ENCODE results near the gene LRRC75A.
"Not testable (repeated sequence)": the region's sequence is repeated elsewhere in the genome, so short reads cannot be mapped to it uniquely, and the experiment has no call there.

LRRC75A gene

GRCh38 chr17:16447676-16448075 lies 44.3 kb downstream of the LRRC75A start:
- DNase-seq: no peak

- DNase-seq: no peak
Measured at GRCh38 chr17:16446338-16446983, 45.5 kb downstream of the LRRC75A start.

DNA sequence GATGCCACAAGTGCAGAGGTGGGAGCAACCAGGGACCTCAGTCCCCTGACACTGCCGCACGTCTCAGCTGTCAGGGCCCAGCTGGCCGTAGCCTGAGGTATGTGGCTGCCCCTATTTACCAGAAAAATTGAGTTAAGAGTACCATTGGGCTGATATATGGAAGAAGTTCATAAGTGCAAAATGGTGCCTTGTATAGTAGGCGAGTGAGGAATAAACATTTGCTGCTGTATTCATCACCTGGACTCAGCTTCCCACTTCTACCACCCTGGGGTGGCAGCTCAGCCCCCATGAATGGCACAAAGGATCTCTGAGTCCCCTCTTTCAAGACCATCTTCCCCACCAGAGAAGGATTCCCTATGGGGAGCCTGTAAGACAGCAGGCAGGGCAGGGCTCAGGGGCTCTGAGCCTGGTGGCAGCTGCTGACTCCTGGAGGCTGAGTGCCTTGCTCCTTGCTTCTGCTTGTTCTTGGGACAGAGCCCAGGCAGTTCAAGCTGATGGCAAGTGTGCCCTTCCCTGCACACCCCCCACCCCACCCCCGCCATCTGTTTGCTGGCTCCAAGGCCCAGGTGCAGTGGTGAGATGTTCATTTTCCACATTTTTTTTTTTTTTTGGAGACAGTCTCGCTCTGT lies 47.6 kb downstream of the LRRC75A start:
- no peak for DNase-seq

DNA sequence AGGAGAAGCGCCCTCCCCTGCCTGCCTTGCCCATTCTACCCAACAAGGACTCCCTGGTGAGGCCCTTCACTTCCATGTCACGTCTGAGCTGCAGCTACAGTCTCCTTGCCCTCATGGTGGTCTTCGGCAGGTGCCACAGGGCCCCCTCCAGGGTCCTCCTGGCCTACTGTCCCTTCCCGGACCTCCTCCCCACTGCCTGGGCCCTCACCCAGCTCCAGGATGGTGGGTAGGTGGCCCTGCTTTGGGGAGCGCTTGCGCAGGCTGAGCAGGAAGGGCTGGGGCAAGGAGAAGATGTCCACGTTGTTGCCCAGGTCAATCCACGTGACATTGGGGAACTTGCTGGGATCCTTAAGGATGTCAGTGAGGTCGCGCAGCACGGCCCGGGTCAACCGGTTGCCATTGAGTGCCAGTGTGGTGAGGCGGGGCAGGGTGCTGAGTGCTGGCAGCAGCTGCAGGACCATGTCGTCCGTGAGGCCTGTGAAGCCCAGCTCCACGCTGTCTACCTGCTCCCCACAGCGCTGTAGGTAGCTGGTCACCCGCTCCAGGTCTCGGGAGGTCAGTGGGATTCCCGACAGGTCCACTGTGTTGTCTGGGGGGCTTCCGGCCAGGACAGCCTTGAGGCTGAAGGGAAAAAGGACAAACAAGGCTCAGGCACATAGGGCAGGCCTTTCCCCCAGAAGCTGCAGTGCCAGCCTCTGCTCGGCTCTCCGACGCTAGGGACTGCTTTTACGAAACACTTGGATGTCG lies 48.3 kb downstream of the LRRC75A start:
- no peak for DNase-seq

- no peak for DNase-seq
Measured at GRCh38 chr17:16442594-16443510, 49.1 kb downstream of the LRRC75A start.

GRCh38 chr17:16442141-16442540 lies 49.9 kb downstream of the LRRC75A start:
- DNase-seq: no peak

GRCh38 chr17:16440901-16441629 lies 50.9 kb downstream of the LRRC75A start:
- DNase-seq: no peak

DNA sequence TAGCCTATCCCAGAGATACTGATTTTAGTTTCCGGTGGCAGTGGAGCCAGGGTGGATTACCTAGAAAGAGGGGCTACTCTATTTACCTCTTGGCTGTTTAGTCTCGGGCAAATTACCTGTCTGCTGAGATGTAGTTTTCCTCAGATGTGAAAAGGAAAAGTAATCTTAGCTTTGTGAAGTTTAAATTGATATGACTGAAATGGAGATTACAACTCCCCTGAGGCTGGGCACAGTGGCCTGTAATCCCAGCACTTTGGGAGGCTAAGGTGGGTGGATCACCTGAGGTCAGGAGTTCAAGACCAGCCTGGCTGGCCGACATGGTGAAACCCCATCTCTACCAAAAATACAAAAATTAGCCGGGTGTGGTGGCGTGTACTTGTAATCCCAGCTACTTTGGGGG lies 51.6 kb downstream of the LRRC75A start:
- DNase-seq: not testable (repeated sequence)

DNA sequence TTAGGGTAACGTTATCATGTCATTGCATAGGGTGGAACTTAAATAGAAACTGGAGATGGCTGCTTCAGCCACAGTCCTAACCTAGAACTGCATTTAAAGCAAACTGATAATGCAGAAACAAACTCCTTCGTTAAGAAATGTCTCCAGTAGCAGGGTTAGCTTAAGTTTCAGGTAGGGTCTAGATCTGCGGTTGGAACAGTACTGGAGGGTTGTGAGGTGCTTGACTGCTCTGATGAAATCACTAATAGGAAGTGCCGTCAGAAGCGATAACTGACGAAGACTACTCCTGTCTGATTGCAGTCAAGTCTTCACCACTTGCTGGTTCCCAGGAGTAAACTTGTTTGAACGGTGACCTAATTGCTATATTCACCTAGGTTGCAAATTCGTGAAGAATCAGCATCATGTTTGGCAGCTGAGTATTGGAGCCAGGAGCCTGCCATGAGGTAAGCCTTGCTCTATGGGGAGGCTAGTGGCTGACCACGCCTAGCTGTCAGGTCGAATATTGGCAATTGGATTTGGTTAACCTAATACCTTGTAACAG lies 52.1 kb downstream of the LRRC75A start:
- no peak for DNase-seq

DNA sequence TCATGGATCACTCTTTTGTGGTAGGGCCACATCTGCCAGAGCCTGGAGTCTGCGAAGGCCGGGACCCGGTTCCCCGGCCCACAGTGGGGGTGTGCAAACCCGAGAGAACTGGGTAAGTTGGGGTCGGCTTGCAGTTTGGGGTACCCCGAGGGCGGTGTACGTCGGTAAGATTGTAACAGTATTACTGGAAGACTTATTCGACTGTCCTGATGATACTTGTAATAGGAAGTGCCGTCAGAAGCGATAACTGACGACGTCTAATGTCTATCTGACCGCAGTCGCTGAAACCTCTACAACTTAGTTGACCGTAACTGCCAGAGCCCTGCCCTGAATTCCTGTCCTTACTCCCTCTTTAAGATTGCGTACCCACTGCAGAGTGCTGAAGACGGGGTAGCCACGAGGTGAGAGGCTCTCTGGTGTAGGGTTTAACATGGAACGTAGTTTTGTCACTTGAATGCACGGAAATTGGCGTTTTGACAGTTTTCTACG lies 52.6 kb downstream of the LRRC75A start:
- DNase-seq: no peak

DNA sequence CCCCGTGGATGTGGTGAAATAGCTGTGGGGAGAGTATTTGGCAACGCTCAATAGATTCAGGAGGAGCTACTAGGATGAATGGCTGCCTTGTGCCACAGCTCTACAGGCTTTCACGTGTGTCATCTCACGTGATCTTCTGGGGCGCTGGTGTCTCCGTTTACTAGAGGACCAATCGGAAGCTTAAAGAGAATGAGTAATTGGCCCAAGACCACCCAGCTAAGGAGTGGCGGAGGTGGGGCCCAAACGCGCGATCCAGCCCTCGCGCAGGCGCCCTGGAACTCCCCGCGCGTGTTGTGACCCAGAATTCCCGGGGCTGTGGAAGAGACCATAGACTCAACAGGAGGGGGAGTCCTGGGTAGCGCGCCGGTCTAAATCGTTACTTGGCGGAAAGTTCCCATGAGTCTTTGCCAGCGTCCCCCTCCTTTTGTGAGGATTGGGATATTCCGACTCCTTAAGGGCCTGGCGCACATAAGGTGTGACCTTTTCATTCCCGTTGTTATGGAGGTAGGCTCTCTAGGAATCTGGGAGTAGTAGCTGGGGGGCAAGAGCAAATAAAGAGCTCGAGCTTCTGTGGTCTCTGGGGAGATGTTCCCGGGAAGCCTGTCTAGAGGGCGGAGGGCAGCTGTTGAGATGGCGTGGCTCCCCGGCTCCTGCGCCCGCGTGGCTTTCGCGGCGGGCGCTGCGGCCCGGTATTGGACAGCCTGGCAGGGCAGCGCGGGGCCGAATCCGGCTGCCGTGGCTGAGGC lies 53.3 kb downstream of the LRRC75A start:
- peak; percentile 99 for DNase-seq

DNA sequence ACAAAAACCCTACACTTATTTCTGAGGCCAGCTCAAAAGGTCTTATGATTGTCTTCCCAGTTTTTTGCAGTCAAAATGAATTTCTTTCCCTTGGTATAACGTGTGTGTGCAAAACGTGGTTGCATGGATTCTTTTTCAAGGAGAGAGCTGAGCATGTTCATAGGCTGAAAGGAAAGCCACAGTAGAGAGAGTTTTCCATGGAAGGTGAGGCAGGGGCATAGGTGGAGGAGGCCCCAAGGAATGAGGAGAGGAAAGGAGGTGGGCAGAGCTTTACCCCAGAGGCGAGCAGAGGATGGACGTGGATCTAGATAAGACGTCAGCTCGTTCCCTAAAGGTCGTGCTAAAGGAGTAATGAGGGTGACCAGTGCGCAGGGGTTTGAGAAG lies 53.8 kb downstream of the LRRC75A start:
- no peak for DNase-seq

DNA sequence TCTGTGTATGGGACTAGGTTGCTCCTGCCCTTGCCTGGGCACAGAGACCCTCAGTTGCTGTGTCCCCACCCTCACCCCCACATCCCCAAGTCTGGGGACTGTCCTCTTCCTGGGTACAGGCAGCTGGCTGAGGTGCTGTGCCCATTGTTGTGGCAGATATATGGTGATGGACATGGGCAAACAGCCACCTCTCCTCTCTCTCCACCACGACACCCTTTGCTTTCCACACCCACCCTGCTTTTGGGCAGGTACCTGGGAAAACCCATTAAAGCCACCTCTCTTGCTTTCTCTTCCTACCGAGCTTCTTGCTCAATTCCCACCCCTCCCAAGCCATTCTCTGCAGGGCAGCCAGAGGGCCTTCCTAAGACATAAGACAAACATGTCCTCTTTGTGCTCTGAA lies 54.9 kb downstream of the LRRC75A start:
- no peak for DNase-seq

DNA sequence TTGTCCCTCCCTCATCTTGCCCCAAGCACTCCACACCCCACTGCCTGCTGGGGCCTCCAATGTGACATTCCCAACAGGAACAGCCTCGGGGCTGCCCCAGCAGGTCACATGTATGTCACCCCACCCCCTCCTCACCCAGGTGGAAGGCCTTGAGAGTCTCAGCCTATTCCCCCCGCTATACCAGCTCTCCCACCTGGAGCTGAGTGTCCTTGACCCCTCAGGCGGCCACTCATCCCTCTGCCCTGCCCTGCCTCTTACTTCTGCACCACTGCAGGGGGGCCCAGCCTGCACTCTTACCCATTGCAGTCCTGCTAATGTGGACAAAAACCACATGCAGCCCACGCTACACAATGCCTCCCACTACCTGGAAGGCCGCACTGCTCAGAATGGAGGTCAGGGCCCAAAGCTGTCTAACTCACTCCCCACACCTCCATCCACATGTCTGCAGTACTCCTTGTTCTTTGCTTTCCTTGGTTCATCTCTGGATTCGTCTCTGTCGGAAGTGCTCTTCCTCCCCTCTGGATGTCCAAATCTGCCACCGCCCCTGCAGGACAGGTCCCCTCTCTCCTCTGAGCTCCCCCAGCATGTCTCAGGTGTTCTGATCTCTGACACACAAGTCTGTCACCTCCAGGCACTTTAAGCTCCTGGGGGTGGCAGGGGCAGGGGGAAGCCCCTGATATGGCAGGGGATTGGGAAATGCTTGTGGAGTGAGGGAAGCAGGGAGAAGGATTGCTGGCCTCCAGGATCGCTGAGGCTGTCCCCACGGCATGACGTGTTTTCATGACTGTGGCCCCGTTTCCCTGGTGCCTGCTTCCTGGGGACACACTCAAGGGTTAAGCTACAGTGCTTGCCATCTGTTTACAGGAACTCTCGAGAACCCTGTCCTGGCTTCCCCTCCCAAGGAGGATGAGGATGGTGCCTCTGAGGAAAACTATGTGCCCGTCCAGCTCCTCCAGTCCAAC lies 55.8 kb downstream of the LRRC75A start:
- DNase-seq: no peak

GRCh38 chr17:16434662-16435061 lies 57.3 kb downstream of the LRRC75A start:
- DNase-seq: no peak

GRCh38 chr17:16433514-16433913 lies 58.5 kb downstream of the LRRC75A start:
- DNase-seq: no peak

GRCh38 chr17:16432017-16432416 lies 60.0 kb downstream of the LRRC75A start:
- no peak for DNase-seq

GRCh38 chr17:16430650-16431049 lies 61.3 kb downstream of the LRRC75A start:
- no peak for DNase-seq

GRCh38 chr17:16429083-16429482 lies 62.9 kb downstream of the LRRC75A start:
- DNase-seq: no peak
